ENCODE measurements around the gene HIGD2A. TPM values are rescaled to one million over a fixed set of nuclear protein-coding genes. Genes with fewer than 3 reads are reported as not detected.

Gene HIGD2A
- total and polyA plus RNA-seq, 2 donors (not counting 3 experiments of a cell fraction or from before 2014, with no cell fraction given): 96.2 to 210 TPM

- Histone ChIP-seq H3K9me3 (replicated peaks; ENCODE audit: control insufficient read depth, insufficient read depth, low read length) (no peaks in the 10 kb centered on the region), H3K27me3 (ENCODE audit: control insufficient read depth in 2 of 2, insufficient read depth in 2 of 2, low read length in 2 of 2) (no peaks in the 10 kb centered on the region), H3K4me3 (replicated peaks in 1 of 3; ENCODE audit: insufficient read depth in 1 of 3, low read depth in 1 of 3, low read length in 3 of 3) (no peak overlapping the region), H3K4me1 (ENCODE audit: control insufficient read depth, extremely low read depth, insufficient read depth, low read length) (peaks cover 10% of the 10 kb centered on the region), H3K79me2 (ENCODE audit: control insufficient read depth, insufficient read depth, low read length) (peaks cover 13% of the 10 kb centered on the region), H3K36me3 (ENCODE audit: control insufficient read depth in 2 of 2, extremely low read depth in 1 of 2, insufficient read depth in 2 of 2, low read length in 2 of 2) (peaks cover 2 to 21% of the 10 kb centered on the region in 2 experiments), H4K20me1 (replicated peaks; ENCODE audit: control insufficient read depth, extremely low read depth, insufficient read depth, low read length) (no peaks in the 10 kb centered on the region), H3K4me2 (ENCODE audit: insufficient read depth, low read length) (no peak overlapping the region), H3K9me1 (replicated peaks; ENCODE audit: control insufficient read depth, extremely low read depth, insufficient read depth, low read length) (no peaks in the 10 kb centered on the region), H3K27ac (ENCODE audit: insufficient read depth, low read depth, low read length) (no peak overlapping the region), H2AFZ (ENCODE audit: low read depth, low read length) (no peak overlapping the region), H3K9ac (replicated peaks; ENCODE audit: extremely low read depth, insufficient read depth, low read length) (no peak overlapping the region)
- ChIA-PET POLR2A (no interaction called here), CTCF (no interaction called here)
- no peak for TF ChIP-seq JUN (IDR thresholded peaks at IDR 0.05; ENCODE audit: borderline replicate concordance, insufficient read depth, insufficient read length, low read depth)
- TF ChIP-seq EZH2 (IDR thresholded peaks at IDR 0.05; ENCODE audit: borderline replicate concordance, low read depth, low read length, severe bottlenecking): no peak
- no peak for TF ChIP-seq GATA2 (IDR thresholded peaks at IDR 0.05; ENCODE audit: insufficient read depth, insufficient read length, low read depth, low read length)
- TF ChIP-seq FOS (IDR thresholded peaks at IDR 0.05; ENCODE audit: borderline replicate concordance, insufficient read depth, low read length): no peak
- no peak for TF ChIP-seq MYC (IDR thresholded peaks at IDR 0.05; ENCODE audit: low read depth, low read length)
- no peak for TF ChIP-seq POLR2A (IDR thresholded peaks at IDR 0.05; ENCODE audit: low read depth, low read length)
- TF ChIP-seq MAX (IDR thresholded peaks at IDR 0.05; ENCODE audit: insufficient read depth, insufficient read length): no peak
- TF ChIP-seq POLR2AphosphoS5 (IDR thresholded peaks at IDR 0.05; ENCODE audit: insufficient read depth, low read depth, low read length): no peak
- no peak for TF ChIP-seq CTCF (IDR thresholded peaks at IDR 0.05; ENCODE audit: extremely low read depth in 1 of 2, insufficient read depth in 1 of 2, low read depth in 1 of 2, low read length in 2 of 2)
- BruUV-seq (replicated peaks): no TSS peak
- intact Hi-C loops (cut with micrococcal nuclease): no loop called here
- DNase-seq (ENCODE audit: low read depth, low spot score) (no peak), FAIRE-seq (no peak)
- dilution Hi-C loops (cut with MboI; ENCODE audit: extremely low pct_ligation_motif_present, low sequenced_read_pairs): no loop called here
Measured at GRCh38 chr5:176391999-176392398, 3.4 kb downstream of the HIGD2A start.
